Measurements from ENCODE around the gene GJC2. TPM values are rescaled to one million over a fixed set of nuclear protein-coding genes. Genes with fewer than 3 reads are reported as not detected.

The GJC2 gene
- total RNA-seq, 2 donors from 2014 or later: 0.95 to 3.6 TPM

- no peak for ATAC-seq (ENCODE audit: insufficient number of reproducible peaks, low FRiP score, low read depth)
- Histone ChIP-seq H3K4me1 (ENCODE audit: control insufficient read depth in 1 of 2, low read depth in 2 of 2) (no peaks in the 10 kb centered on the region), H3K4me3 (no peak overlapping the region), H3K27me3 (replicated peaks; ENCODE audit: insufficient read depth) (no peaks in the 10 kb centered on the region), H3K27ac (no peak overlapping the region), H3K36me3 (peaks cover 10% of the 10 kb centered on the region), H3K9me3 (no peaks in the 10 kb centered on the region)
- no peak for TF ChIP-seq CTCF (IDR thresholded peaks at IDR 0.05)
- DNase-seq (ENCODE audit: low spot score): no peak
These were observed 29.3 kb downstream of the GJC2 start for GRCh38 chr1:228178737-228179684.

- ATAC-seq (ENCODE audit: insufficient number of reproducible peaks, low FRiP score, low read depth): no peak
- no peak overlapping the region for H3K27ac ChIP-seq
- no peaks in the 10 kb centered on the region for H3K4me1 ChIP-seq (ENCODE audit: control insufficient read depth in 1 of 2, low read depth in 2 of 2)
- no peak for DNase-seq (ENCODE audit: low spot score)
- no peaks in the 10 kb centered on the region for H3K27me3 ChIP-seq (replicated peaks; ENCODE audit: insufficient read depth)
- peaks cover 5% of the 10 kb centered on the region for H3K36me3 ChIP-seq
- no peaks in the 10 kb centered on the region for H3K9me3 ChIP-seq
- no peak for TF ChIP-seq CTCF (IDR thresholded peaks at IDR 0.05)
- no peak overlapping the region for H3K4me3 ChIP-seq
These were observed 30.7 kb downstream of the GJC2 start for GRCh38 chr1:228180271-228180958.

GRCh38 chr1:228180959-228181644 lies 31.4 kb downstream of the GJC2 start:
- Histone ChIP-seq H3K36me3 (no peaks in the 10 kb centered on the region), H3K27me3 (replicated peaks; ENCODE audit: insufficient read depth) (no peaks in the 10 kb centered on the region), H3K4me3 (no peak overlapping the region), H3K4me1 (ENCODE audit: control insufficient read depth in 1 of 2, low read depth in 2 of 2) (no peaks in the 10 kb centered on the region), H3K9me3 (no peaks in the 10 kb centered on the region), H3K27ac (no peak overlapping the region)
- DNase-seq (ENCODE audit: low spot score) (no peak), ATAC-seq (ENCODE audit: insufficient number of reproducible peaks, low FRiP score, low read depth) (no peak)
- no peak for TF ChIP-seq CTCF (IDR thresholded peaks at IDR 0.05)

- no peaks in the 10 kb centered on the region for H3K4me1 ChIP-seq (ENCODE audit: control insufficient read depth in 1 of 2, low read depth in 2 of 2)
- H3K36me3 ChIP-seq: no peaks in the 10 kb centered on the region
- no peak for TF ChIP-seq CTCF (IDR thresholded peaks at IDR 0.05)
- no peak overlapping the region for H3K27ac ChIP-seq
- DNase-seq (ENCODE audit: low spot score) (no peak), ATAC-seq (ENCODE audit: insufficient number of reproducible peaks, low FRiP score, low read depth) (no peak)
- no peak overlapping the region for H3K4me3 ChIP-seq
- no peaks in the 10 kb centered on the region for H3K27me3 ChIP-seq (replicated peaks; ENCODE audit: insufficient read depth)
- H3K9me3 ChIP-seq: no peaks in the 10 kb centered on the region
These were observed 31.9 kb downstream of the GJC2 start for GRCh38 chr1:228181645-228182034.

Measured in thoracic aorta (tissue), 2 donors.